Right ventricle myocardium superior (tissue), 1 donor: ENCODE results near the gene CCL25. TPM values are rescaled to one million over a fixed set of nuclear protein-coding genes. Genes with fewer than 3 reads are reported as not detected.
"Not testable (repeated sequence)": the region's sequence is repeated elsewhere in the genome, so short reads cannot be mapped to it uniquely, and the experiment has no call there.

Experiments used
- ATAC-seq: fragments of 200-7000 bp; cut with Tn5 transposase; one replicate; pipeline ENCODE4 v1.9.1; 2020; ENCODE audit warnings: mild to moderate bottlenecking; ENCODE audit not compliant: poor library complexity
- DNase-seq: peaks from one replicate; pipeline ENCODE4 v3.0.0-alpha.2; 2020
- intact Hi-C: fragments of 100-400 bp; cut with DNase I; formaldehyde crosslinking; loops from one replicate; pipeline ENCODE4 v1.11.2; 2022
- long read RNA-seq: library from polyadenylated mRNA; unstranded; transcript quantifications from one replicate; pipeline ENCODE4 v2.0.0, GENCODE V29; 2021
- total RNA-seq: library from RNA; stranded (reverse); fragmentation: NEBNext Ultra II Directional; extraction: Animal tissue kit (Norgen Biotek cat#: 25700); gene quantifications from one replicate; pipeline ENCODE4 v1.2.1, GENCODE V29; 2021
- donor health status: DM: no; HTN: yes; CAD: no; lungs with severe emphysema.

The CCL25 gene
- total RNA-seq = not detected
- long read RNA-seq = 0 reads

GRCh38 chr19:8052464-8052859 lies at the start of gene CCL25:
CCL25 (plus strand) TSS chr19:8052760; CDS start chr19:8053050, 290 bp downstream.
- DNase-seq (no peak), ATAC-seq (no peak)

GRCh38 chr19:8004001-8004400 lies 48.6 kb upstream of the CCL25 start:
- no peak for DNase-seq
- intact Hi-C loops = loop anchor here (5.0 kb wide), 1 partner anchor 62 kb away; the partner anchor contains the start of gene TIMM44

More at GRCh38 chr19:8052464-8052859, at the start of gene CCL25:
- intact Hi-C loops = no loop called here

GRCh38 chr19:8004723-8005513 lies 47.6 kb upstream of the CCL25 start:
- no peak for ATAC-seq
- DNase-seq = no peak
- intact Hi-C loops = loop anchor here (5.0 kb wide), 1 partner anchor 63 kb away; the partner anchor contains the start of gene TIMM44

More at GRCh38 chr19:8004001-8004400, 48.6 kb upstream of the CCL25 start:
- ATAC-seq = no peak

GRCh38 chr19:8005534-8006256 lies 46.9 kb upstream of the CCL25 start, which contains the start of gene ELAVL1:
ELAVL1 (minus strand) TSS chr19:8005641; CDS start chr19:7991815, 13,826 bp downstream.
- ATAC-seq (peak; percentile 95), DNase-seq (peak; percentile 95)
- intact Hi-C loops = no loop called here

GRCh38 chr19:8017808-8018207 lies 34.8 kb upstream of the CCL25 start:
- ATAC-seq (no peak), DNase-seq (no peak)
- intact Hi-C loops = no loop called here

- intact Hi-C loops = no loop called here
- ATAC-seq (no peak), DNase-seq (no peak)
Observed at GRCh38 chr19:8020681-8021080, 31.9 kb upstream of the CCL25 start.

- intact Hi-C loops = no loop called here
- no peak for DNase-seq
- ATAC-seq = no peak
Observed at GRCh38 chr19:8021374-8021773, 31.2 kb upstream of the CCL25 start.

- intact Hi-C loops = no loop called here
- DNase-seq (no peak), ATAC-seq (no peak)
Observed at GRCh38 chr19:8022275-8022674, 30.3 kb upstream of the CCL25 start.

- no peak for DNase-seq
- no peak for ATAC-seq
- intact Hi-C loops = no loop called here
Observed at GRCh38 chr19:8023371-8023770, 29.2 kb upstream of the CCL25 start.

- DNase-seq, ATAC-seq, intact Hi-C loops: not testable (repeated sequence)
Observed at GRCh38 chr19:8024256-8024655, 28.3 kb upstream of the CCL25 start.

GRCh38 chr19:8025316-8025715 lies 27.2 kb upstream of the CCL25 start:
- ATAC-seq = no peak
- intact Hi-C loops = no loop called here
- no peak for DNase-seq

- ATAC-seq (no peak), DNase-seq (no peak)
- intact Hi-C loops = no loop called here
Observed at GRCh38 chr19:8028951-8029491, 23.5 kb upstream of the CCL25 start.

GRCh38 chr19:8030960-8031359 lies 21.6 kb upstream of the CCL25 start:
- ATAC-seq (no peak), DNase-seq (no peak)
- intact Hi-C loops = no loop called here

- intact Hi-C loops, ATAC-seq, DNase-seq: not testable (repeated sequence)
Observed at GRCh38 chr19:8033287-8034177, 19.0 kb upstream of the CCL25 start.

GRCh38 chr19:8034178-8034525 lies 18.4 kb upstream of the CCL25 start:
- intact Hi-C loops = no loop called here
- ATAC-seq (no peak), DNase-seq (no peak)

GRCh38 chr19:8036434-8037099 lies 16.0 kb upstream of the CCL25 start:
- ATAC-seq = no peak
- intact Hi-C loops = no loop called here
- DNase-seq = no peak

- ATAC-seq (no peak), DNase-seq (no peak)
- intact Hi-C loops = no loop called here
Observed at GRCh38 chr19:8038815-8039214, 13.7 kb upstream of the CCL25 start.

- DNase-seq (no peak), ATAC-seq (no peak)
- intact Hi-C loops = no loop called here
Observed at GRCh38 chr19:8039231-8039630, 13.3 kb upstream of the CCL25 start.
